HepG2 (cell line): ENCODE data around the gene RPP21.

Experiments
- CTCF ChIP-seq: sonication (generic); formaldehyde crosslinking; IDR thresholded peaks from 2 replicates; pipeline ENCODE4 v1.5.0; 2020; ENCODE audit warnings: mild to moderate bottlenecking, missing genetic modification reagents, moderate library complexity
- E2F5 ChIP-seq: sonication (generic); formaldehyde crosslinking; conservative IDR thresholded peaks from 2 replicates; pipeline ENCODE4 v1.4.0; 2020; ENCODE audit warnings: missing genetic modification reagents
- KLF16 ChIP-seq, 2 experiments: sonication (generic) in 1 of 2; formaldehyde crosslinking in 1 of 2; IDR thresholded peaks; 2 replicates each; pipeline versions ENCODE4 v1.6.1 to v1.8.0; 2016 to 2023; ENCODE audit warnings: missing genetic modification reagents in 2 of 2, missing compliant biosample characterization in 1 of 2
- POLR2AphosphoS5 ChIP-seq: IDR thresholded peaks from 2 replicates; pipeline ENCODE4 v1.6.1; 2012; ENCODE audit warnings: low read depth, low read length

GRCh38 chr6:30341728-30342127 is 3.2 kb upstream of the RPP21 start:
- TF ChIP-seq KLF16 (CRISPR knock-in tag; IDR thresholded peaks at IDR 0.05) (no peak), CTCF (CRISPR knock-in tag) (no peak), POLR2AphosphoS5 (no peak), E2F5 (no peak)
